HG03139 (cell line): ENCODE measurements around the gene RASGEF1B.

Source experiments
- ATAC-seq: cut with Tn5 transposase; IDR thresholded peaks from one replicate; pipeline ENCODE4 v1.9.1; 2021; ENCODE audit not compliant: unreplicated experiment

RASGEF1B gene

DNA sequence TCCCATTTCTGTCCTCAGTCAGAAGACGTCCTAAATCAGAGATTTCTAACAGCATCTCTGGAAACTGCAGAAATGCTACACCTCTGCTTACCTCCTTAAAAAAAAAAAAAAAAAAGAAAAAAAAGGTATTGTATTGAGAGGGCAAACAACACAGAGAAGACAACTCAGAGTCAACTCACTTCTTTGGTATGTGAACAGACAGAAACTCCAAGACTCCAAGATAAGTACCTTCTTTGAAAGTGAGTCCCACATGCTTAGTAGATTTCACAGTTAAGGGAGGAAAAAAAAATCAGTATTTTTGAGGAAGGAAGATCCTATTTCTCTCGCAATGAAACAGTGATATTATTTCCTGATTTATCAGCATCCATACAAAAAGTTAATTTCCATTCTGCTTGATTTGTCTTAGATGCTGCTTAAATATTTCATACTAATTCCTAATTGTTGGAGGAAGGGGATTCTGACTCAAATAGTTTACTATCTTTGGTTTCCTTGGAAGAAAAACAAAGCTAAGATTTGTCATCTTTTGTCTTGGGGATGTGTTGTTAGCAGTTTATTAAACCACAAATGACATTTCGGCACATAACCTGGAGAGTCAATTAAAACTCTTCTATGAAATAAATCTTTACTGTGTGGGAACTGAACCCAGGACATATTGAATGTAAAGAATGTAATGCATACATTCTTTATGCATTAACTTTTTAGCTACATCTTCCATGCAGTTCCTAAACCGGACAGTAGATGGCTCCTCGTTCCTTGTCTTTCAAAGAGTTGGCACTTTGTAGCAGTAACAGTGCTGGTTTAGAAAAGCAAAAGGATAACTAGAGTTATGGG lies 4.7 kb downstream of the RASGEF1B start:
- ATAC-seq, result no peak

DNA sequence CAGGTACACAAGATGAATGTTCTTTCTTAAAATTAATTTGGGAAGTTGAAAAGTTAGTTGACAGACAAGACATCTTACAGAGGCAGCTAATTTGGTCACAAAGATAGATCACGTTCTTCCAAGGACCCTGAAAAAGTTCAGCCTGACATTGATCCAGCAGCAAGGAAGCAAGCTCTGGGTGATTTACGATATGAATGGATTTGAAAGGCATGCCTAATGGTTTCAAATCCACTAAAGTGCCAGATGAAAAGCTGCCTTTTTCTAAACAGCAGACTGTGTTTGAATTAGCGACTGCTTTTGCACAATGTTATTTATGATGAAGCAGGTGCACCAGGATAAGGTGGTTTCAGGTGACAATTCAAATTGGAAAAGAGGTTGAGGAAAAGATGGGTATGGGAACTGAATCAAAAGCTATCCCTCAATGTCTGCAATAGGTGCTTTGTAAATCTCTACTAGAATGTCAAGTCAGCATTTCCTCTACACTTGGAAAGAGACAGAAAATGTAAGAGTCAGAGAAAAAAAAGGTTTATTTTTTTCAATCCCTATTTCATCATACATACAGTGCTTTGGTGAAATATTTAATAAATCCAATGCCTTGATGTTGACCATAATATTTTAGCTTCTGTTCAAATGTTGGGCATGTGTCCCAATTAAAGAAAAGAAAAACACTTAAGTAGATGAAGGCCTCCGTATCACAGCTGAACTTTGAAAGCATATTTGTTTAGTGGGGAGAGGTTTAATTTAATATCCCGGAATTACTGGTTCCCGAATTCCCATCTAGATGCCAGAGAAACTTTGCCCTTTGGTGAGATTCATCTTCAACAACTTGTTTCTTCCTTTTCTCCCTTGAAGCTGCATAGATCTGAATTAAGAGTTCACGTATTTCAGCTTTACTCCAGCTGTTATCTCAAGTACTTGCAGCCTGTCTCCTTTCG lies 6.0 kb downstream of the RASGEF1B start:
- no peak for ATAC-seq

DNA sequence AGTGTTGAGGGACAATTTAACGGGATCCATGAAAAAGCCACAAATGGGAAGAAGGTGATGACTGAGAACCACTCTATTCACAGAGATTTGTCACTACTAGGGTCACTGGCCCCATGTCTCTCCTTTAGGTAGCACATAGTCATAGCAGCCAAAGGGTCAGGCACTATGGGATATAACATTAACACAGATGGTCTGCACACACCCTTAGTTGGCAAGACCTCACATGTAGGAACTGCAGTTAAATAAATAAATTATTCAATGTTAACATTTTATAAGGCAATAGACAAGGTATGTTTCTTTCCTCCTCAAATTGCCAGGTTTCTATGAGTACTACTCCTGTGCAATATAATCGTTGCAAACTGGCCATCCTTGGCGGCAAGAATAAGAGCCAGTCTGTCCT lies 10.9 kb downstream of the RASGEF1B start:
- ATAC-seq, result no peak

DNA sequence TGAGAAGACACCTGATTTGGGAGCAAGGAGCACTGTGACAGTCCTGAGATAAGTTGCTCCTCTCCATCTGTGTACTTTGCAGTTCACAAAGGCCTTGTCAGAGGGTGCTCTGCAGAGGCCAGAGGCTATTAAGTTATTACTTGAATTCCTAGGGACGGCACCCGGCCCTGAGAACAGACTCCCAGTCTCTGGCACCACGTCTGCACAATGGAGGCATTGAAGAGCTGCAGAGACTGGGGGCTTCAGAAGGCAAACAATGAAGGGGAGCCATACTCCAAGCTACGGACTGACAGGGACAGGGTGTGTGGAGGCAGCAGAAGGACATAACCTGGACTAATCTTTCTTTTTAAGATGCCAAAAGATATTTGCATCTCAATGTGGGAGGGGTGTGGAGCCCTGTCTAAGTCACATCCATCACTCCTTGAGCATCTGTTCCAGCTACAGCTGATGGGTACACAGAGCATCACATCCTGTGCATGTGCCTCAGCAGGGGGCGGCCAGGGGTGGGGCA lies 11.5 kb downstream of the RASGEF1B start:
- ATAC-seq, result no peak

DNA sequence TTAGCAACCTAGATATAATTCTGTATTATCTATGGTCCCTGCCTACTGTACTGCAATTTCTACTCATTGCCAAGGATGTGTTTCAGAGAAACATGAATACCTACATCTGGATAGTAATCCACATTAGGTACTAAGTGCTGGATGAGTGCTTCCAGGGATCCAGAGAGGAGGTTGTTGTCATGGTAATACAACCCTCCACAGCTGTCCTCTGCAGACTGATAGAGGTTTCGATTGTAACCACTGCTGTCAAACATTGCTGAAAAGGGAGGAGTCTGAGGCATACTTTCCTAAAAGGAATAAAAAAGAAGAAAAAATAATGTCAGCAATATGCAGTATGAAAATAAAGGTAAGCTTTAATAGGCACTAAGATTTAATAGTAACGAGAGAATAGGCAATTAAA lies 12.5 kb downstream of the RASGEF1B start:
- ATAC-seq, result no peak

DNA sequence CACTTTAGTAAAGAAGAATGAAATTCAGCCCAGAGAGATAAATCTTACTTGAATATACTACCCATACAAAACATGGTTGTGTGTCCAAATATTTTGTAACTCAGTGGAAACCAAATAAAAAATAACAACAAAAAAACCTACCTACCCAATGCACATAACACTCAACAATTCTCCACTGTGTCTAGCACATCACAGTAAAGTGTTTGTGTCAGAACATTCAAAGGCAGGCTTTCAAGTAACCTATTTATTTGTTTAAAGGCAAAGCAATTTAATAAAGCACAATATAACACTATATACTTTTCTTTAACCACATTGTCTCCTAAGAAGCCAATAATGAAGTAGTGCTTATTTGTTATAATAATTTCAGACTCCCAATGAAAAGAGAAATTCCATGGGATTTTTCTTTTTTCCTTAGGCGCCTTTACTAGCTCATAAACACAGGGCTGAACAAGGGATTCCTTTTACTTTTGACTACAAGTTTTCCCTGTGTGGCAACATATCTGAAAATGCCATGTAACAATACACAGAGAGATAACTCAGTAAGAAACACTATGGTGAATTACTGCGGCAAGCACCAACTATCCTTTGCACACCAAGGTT lies 13.7 kb downstream of the RASGEF1B start:
- ATAC-seq, result no peak

DNA sequence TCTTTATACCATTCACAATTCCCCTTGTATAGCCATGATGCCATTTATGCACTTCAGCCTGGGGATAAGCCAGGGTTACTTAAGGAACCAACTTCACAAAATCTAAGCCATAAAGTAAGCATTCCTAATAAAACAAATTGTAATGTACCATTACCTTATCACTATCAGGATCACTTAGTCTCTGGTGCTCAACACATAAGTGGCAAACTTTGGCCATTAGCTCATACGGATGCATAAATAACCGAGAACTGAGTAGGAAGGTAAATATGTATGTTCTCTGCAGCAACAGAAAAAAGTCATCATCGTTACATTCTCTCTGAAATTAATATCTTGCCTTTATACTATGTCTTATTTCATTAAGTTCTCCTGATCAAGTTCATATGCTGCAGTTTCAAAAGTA lies 14.4 kb downstream of the RASGEF1B start:
- no peak for ATAC-seq

DNA sequence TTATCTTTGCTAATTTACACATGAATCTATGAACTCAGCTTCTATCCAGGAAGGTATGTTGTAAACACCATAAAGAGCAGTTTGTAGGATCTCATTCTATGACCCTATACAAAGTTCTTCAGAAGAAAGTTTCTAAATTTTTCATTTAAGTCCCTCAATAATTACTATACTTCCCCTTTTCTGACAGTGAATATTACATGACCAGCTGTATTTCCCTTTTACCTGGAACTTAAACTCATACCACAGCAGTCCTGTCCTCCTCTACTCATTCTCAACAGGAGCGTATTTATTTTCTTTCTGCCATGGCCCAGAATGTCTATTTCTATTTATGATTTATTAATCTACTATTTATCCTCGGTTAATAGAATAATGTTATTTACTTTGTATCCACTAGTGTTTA lies 15.8 kb downstream of the RASGEF1B start:
- ATAC-seq, result no peak

DNA sequence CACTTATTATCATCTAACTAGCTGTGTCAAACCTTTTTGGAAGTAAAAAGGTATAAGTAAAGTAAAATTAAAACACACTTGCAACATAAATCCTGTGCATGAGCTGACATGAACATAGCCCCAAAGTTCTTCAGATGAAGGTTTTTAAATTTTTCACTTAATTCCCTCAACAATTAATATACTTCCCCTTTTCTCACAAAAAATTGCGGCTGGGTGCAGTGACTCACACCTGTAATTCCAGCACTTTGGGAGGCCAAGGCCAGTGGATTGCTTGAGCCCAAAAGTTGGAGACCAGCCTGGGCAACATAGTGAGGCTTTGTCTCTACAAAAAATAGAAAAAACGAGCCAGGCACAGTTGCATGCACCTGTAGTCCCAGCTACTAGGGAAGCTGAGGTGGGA lies 16.8 kb downstream of the RASGEF1B start:
- no peak for ATAC-seq

DNA sequence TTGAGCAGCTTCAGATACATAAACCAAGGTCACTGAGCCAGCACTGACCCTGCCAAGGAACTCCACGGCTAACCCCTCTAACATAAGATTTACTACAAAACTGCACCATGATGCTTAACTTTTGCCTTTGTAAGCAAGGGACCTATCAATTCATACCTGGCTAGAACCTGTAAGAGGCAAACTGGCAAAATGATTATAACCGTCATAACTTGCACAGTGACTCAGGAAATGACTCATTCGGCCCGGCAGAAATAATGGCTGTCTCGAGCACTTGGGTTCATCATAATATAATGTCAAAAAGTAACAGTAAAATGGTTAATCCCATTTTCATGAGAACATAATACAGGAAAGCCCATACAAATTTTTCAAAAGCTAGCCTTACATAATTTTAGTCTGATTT lies 17.2 kb downstream of the RASGEF1B start:
- ATAC-seq, result no peak

DNA sequence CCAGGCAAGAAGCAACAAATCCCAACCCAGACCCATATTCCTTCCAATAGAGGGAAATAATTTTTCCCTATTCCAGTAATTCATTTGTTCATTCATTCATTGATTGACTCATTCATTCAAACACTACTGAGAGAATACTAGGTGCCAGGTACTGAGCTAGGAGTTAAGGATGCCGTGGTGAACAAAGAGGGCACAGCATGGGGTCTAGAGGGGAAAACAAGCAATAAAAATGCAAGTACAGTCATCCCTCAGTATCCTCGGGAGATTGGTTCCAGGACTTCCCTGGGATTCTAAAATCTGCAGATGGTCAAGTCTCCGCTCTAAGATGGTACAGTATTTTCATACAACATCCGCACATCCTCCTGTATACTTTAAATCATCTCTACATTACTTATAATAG lies 18.7 kb downstream of the RASGEF1B start:
- no peak for ATAC-seq

DNA sequence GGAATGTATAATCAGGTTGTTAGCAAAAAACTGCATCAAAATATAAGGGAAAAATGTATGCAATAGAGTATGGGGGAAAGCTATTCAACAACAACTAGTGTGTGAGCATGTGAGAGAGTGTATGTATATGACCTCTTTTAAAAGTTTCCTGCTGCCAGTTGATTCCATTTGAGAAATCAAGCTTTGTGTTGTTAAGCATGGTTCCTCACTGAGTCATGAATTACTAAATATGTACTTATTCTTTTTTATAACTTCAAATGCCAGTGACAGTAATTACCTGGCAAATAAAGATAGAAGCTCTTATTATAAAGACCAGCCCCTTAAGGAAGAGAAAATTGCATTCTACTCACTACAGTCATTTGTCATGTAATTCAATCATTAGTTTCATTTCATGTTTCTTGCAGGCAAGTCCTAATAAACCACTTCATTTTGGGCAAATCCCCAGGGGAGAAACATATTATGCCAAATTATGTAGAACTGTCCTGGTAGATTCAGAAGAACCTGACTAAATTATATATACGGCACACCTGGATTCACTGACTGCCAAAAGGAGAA lies 19.2 kb downstream of the RASGEF1B start:
- ATAC-seq, result no peak

DNA sequence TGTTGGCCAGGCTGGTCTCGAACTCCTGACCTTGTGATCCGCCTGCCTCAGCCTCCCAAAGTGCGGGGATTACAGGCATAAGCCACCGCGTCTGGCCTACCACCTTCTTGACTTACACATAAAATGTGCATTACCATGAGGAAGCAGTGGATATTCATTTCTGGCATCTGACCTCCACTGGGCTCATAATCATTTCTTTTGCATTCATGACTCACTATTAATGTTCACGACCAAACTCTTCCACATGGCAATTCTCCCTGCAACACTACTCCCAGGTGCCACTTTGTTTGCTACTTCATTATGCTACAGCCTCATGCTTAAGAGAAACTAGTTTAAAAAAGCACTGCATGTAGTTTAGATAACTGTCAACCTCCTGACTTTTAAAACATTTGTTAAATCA lies 22.7 kb downstream of the RASGEF1B start:
- ATAC-seq, result no peak

DNA sequence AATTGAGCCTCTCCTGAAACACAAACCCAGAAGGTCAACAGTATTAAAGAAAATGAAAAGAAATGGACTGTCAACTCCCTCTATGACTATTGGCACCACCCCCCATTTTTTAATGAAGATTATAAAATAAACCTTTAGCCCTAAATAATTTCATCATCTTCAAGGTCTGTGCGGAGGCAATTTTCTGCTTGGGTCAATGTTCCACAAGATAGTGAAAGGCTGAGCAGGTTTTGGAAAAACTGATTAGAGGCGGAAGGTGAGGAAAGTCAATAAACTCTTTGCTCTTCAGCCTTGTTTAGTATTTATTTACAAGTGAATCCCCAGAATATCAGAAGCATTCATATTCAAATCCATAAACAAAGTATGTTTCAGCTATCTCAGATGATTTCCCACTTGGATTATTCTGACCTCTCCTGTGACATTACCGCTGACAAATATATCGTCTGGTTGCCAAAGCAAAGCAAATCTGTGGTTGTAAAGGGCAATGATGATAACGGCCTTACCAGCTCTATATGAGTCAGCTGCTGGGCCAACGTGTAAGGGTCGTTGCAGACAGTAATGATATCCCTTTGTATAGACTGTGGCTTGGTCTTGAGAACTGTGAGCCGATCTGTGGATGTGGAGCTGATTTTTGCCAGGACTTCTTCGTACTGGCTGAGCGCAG lies 24.0 kb downstream of the RASGEF1B start:
- no peak for ATAC-seq

DNA sequence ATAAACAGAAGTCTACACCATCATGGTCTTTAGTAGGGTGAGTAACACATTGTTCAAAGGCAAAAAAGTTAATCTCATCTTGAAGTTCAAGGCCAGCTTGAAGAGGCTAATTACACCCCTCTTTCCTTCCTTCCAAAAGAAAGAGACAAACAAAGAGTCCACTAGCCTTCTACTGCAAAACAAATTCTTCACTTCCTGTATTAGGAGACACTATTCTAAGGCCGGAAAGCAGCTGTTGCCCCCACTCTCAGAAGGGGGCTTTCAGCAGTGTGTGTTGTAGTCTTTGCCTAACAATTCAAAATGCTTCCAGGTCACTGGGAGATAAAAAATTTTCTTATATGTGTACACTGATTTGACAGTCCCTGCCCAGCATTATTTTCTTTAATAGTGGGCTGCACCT lies 25.1 kb downstream of the RASGEF1B start:
- no peak for ATAC-seq

DNA sequence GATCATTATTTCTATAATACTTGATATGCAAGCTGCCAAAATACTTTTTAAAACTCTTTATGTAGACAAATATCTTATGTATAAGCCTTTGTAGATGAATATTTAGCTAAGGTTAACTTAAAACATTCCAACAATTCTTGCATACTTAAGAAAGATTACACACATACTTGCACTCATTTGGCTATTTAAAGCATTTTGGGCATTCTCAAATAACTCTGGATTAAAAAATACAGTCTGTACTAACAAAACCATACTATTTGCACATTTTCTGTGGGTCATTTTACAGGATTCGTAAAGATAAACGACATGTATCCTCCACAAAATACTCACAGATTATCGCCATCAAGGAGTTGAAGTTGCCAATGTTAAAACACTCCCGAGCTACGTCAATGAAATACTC lies 26.5 kb downstream of the RASGEF1B start:
- ATAC-seq, result no peak

DNA sequence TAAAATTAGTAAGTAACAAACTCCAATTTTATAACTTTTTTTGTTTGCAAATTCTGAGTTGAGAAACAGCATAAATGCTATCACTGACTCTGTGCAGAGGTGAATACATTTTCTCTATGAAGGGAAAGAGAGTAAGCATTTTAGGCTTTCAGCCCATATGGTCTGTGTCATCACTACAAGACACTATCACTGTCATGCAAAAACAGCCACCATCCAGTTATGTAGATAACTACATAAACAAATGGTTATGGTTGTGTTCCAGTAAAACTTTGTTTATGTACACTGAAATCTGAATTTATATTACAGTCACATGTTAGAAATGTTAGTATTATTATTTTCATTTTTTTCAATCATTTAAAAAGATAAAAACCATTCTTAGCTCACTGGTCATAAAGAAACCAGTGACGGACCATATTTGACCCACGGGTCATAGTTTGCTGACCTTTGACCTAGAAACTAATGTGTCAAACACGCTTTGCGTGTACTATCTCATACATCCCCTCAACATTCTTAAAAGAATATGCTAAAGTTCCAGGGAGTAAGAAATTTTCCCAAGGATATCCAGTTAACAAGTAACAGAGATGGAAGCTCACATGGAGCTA lies 29.1 kb downstream of the RASGEF1B start:
- ATAC-seq, result no peak

DNA sequence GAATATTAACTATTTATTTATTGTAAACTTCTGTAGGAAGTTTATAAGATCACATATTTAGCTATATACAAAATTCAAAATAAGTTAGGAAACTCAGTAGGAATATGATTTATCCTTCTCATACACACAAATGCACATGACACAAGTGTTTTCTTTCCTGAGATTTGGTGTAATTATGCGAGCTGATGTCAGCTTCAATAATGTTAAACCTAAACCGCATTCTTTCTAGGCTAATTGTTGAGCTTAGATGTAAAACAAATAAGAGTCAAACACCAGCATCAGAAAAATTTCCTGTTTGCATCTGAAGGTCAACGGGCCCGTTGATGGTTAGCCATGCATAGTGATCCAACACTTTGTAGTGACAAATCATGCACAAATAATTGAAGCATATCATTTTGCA lies 30.8 kb downstream of the RASGEF1B start:
- no peak for ATAC-seq

DNA sequence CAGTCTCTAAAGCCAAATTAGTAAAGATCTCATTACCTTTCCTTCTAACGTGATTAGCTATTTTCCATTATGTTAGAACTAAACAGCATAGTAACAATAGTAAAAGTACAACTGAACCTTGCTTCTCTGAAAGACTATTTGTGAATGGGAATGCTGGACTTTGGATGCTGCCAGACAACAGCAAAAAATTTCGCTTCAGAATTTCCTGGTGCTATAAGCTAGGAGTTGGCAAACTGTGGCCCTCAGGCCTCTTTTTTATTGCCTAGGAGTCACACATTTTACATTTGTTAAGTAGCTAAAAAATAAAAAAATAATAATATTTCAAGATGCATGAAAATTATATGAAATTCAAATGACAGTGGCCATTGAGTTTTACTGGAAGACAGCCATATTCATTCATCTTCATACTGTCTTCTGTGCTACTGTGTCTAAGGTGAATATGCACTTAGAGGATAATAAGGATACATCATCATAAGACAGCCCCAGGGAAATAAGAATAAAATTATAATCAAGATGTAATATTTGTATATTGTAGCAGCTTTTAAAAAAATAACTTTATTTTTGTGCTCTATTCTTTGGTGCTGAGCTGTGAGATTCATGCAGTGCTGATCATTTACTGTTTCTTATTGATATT lies 34.6 kb downstream of the RASGEF1B start:
- no peak for ATAC-seq

DNA sequence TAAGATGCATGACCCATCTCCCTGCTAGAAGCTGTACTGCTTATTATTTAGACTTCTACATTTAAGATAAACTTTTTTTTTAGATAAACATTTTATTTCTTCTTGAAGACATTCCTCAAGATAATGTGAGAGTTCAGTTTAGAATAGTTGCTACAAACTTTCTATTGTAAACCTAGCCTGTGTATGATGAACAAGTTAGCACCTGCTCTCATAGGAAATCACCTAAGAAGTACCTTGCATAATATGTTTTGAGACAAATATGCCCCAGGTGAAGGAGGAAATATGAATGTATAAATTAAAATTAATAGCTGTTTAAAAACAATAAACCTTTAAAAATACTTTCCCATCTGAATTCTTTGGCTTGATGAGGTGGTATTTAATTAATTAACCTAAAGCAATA lies 35.6 kb downstream of the RASGEF1B start:
- no peak for ATAC-seq
